SK-MEL-5 (cell line): ENCODE data around the gene B4GALT3. TPM values are rescaled to one million over a fixed set of nuclear protein-coding genes. Genes with fewer than 3 reads are reported as not detected.

ENCODE experiments used
- DNase-seq: peaks from one replicate; pipeline ENCODE4 v3.0.0-alpha.2; 2016; ENCODE audit warnings: low read depth, low spot score
- in situ Hi-C: cut with HindIII; loops from 2 replicates; pipeline ENCODE4 v1.10.0; 2016; ENCODE audit warnings: low sequenced_read_pairs, high pct_unique_total_duplicates, low pct_unique_long_range_greater_than_20kb
- total RNA-seq: library from RNA; depleted of rRNA; stranded (reverse); fragments of >200 nt; shearing (Covaris generic); gene quantifications from 2 replicates; pipeline ENCODE4 v1.2.3, GENCODE V29; 2014

The B4GALT3 gene
- total RNA-seq, 1 experiment from 2014 or later: 55.9 TPM

- in situ Hi-C loops: no loop called here
- no peak for DNase-seq
Observed at GRCh38 chr1:161157867-161158266, 19.4 kb downstream of the B4GALT3 start.

GRCh38 chr1:161153682-161154337 is 23.5 kb downstream of the B4GALT3 start, which contains the start of gene UFC1:
UFC1 (plus strand) TSS chr1:161153978; CDS start chr1:161153998, 20 bp downstream.
- in situ Hi-C loops: no loop called here
- peak; percentile 94 for DNase-seq

- in situ Hi-C loops: no loop called here
- no peak for DNase-seq
Observed at GRCh38 chr1:161153176-161153575, 24.1 kb downstream of the B4GALT3 start.

- no peak for DNase-seq
- in situ Hi-C loops: no loop called here
Observed at GRCh38 chr1:161145832-161146231, 31.5 kb downstream of the B4GALT3 start.

- no peak for DNase-seq
- in situ Hi-C loops: no loop called here
Observed at GRCh38 chr1:161140755-161141400, 36.4 kb downstream of the B4GALT3 start.

- in situ Hi-C loops: no loop called here
- DNase-seq: peak; percentile 63
Observed at GRCh38 chr1:161139766-161140165, 37.5 kb downstream of the B4GALT3 start.

GRCh38 chr1:161138431-161138830 is 38.9 kb downstream of the B4GALT3 start:
- in situ Hi-C loops: no loop called here
- no peak for DNase-seq

GRCh38 chr1:161137881-161138280 is 39.4 kb downstream of the B4GALT3 start:
- DNase-seq: no peak
- in situ Hi-C loops: no loop called here

GRCh38 chr1:161133220-161133740 is 44.0 kb downstream of the B4GALT3 start:
- DNase-seq: no peak
- in situ Hi-C loops: no loop called here

- DNase-seq: peak; percentile 97
- in situ Hi-C loops: no loop called here
Observed at GRCh38 chr1:161132410-161133219, 44.7 kb downstream of the B4GALT3 start, which contains the start of gene DEDD. DEDD (minus strand) TSS chr1:161132667; CDS start chr1:161124462, 8,205 bp downstream.

GRCh38 chr1:161131523-161132409 is 45.5 kb downstream of the B4GALT3 start:
- in situ Hi-C loops: no loop called here

GRCh38 chr1:161130266-161130665 is 47.0 kb downstream of the B4GALT3 start:
- DNase-seq: no peak
- in situ Hi-C loops: no loop called here

More at GRCh38 chr1:161131523-161132409, 45.5 kb downstream of the B4GALT3 start:
- no peak for DNase-seq

GRCh38 chr1:161128591-161129420 is 48.5 kb downstream of the B4GALT3 start:
- no peak for DNase-seq
- in situ Hi-C loops: no loop called here

GRCh38 chr1:161127649-161128048 is 49.7 kb downstream of the B4GALT3 start:
- no peak for DNase-seq
- in situ Hi-C loops: no loop called here

- DNase-seq: no peak
- in situ Hi-C loops: no loop called here
Observed at GRCh38 chr1:161122967-161123366, 54.3 kb downstream of the B4GALT3 start.

GRCh38 chr1:161121834-161122233 is 55.5 kb downstream of the B4GALT3 start:
- DNase-seq: no peak
- in situ Hi-C loops: no loop called here
